ENCODE data around the gene C4orf50.
"Not testable (repeated sequence)": the region's sequence is repeated elsewhere in the genome, so short reads cannot be mapped to it uniquely, and the experiment has no call there.

C4orf50 gene

DNA sequence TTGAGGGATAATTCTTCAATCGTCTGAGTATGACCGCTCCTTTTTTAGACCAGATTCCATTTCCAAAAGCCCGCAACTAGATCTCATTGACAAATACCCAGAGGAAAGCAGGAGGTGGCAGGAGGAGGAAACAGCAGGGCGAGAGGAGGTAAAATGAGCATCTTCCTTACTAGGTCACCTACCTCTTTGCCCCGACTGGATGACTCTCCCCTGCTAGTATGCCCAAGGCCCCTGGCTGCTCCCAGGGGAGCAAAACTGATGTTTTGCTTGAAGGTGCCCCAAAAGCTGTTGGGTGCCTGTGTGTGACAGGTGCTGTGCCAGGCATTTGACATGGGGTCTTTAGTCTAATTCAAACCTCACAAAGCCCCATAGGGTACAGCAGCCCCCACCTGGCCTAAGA lies 48.9 kb downstream of the C4orf50 start:
- DNase-seq (ENCODE audit: low read depth, low spot score): no peak

DNA sequence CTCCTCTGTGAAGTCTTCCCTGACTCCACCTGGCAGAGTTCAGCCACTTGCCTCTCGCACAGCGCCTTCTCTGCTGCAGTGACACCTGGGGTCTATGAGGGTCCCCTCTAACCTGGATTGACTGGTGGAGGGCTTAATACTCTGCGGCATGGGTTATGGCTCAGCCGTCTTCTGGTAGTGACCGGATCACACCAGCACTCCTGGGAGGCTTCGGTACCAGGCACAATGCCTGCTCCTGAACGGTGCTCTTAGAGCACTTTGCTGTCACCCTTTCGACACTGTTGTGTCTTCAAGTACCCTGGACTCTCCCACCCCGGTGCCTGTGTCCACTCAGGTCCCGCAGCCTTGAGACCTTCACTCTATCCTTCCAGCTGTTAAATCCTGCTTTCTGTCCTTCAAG lies 50.0 kb downstream of the C4orf50 start:
- no peak for DNase-seq (ENCODE audit: low read depth, low spot score)

- no peak for DNase-seq (ENCODE audit: low read depth, low spot score)
Observed at GRCh38 chr4:5967783-5968182, 50.4 kb downstream of the C4orf50 start.

- DNase-seq (ENCODE audit: low read depth, low spot score): no peak
Observed at GRCh38 chr4:5965225-5965624, 53.0 kb downstream of the C4orf50 start.

DNA sequence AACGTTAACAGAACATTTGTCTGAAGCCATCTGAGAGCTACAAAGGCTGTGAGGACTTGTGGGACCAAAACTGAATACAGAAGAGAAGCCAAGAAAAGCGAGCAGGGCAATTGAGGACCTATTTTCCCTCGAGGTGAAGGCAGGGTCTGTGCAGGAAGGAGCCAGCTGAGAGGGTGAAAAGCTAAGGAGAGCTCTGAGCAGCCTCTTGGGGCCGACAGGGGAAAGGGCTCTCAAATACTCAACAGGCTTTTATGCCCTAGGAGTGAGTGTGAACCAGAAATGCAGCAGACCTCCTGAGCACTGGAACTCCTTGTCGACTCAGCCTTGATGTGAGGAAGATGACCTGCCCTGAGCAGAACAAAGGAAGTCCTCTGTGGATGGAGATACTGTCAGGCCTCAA lies 54.2 kb downstream of the C4orf50 start:
- DNase-seq (ENCODE audit: low read depth, low spot score): no peak

DNA sequence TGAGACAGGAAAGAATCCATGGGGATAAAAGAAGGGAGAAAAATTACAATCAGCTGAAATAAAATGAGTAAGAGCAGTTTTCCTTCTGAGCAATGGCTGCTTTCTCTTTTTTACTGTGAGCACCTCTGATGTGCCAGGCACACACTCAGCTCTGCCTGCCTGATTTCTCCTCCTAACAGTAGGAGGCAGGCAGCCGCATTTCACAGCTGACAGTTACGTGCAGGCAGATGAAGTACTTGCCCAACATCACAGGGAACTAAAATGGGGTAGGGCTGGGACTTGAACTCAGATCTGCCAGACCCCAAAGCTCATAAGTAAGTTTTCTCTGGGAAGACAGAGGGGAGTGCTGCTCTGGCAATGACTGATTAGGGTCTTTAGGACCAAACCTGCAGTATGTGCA lies 54.6 kb downstream of the C4orf50 start:
- DNase-seq (ENCODE audit: low read depth, low spot score): peak; percentile 46

GRCh38 chr4:5962416-5962815 lies 55.8 kb downstream of the C4orf50 start:
- no peak for DNase-seq (ENCODE audit: low read depth, low spot score)

DNA sequence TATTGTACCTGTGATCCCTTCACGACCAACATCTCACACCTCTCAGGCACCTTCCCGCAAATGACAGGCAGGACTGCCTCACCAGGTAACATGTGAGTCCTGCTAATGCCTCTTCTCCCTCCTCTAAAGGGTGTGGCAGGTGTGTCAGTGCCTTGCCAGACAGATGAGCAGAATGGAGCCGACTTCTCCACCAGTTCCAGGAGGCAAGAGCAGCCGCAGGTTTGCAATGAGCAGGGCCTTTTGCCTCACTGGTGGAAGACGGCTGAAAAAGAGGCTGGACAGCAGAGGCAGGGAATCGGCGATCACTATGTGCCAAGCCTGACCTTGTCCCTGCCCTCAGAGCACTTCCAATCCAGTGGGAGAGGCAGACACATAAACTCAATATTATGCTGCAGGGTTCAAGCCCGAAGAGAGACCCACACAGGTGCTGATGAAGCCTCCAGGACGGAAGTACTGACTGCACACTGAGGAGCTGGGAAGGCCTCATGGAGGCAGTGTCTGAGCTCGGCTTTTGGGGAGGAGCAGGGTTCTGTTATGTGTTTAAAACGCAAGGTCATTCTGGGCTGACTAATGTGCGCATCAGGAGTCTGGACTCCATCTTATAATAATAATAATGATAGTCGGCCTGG lies 57.9 kb downstream of the C4orf50 start:
- no peak for DNase-seq (ENCODE audit: low read depth, low spot score)

DNA sequence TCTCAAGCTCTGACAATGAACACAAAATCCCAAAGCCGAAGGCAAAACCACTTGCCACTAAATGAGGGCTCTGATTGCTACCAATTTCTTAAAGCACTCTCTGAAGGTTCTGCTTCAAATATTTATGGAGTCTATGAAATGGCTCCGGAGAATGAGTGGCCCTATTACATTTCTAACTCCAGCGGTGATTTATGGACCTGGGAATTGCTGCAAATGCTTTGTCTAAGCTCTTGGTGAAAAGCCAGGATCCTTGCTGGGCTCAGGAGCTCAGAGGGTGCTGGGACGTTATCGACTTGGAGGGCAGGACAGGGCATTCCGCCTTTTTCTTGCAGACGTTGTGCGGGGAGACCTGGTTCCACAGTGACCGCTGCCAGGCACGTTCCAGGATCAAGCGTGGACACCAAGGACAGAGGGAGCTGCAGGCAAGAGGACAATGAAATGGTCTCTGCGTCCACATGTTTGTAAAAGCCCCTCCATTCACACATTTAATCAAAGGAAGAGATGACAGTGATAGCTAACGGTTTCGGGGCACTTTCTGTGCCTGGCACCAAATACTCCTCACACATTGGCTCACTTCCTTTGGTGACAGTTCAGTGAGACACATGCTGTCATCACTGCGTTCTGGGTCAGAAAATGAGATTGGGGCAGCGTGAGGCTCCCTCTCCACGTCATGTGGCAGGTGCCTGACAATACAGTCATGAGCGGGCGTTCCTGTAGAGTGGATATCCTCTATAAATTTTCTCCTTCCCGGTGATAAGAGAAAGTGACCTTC lies 58.8 kb downstream of the C4orf50 start:
- no peak for DNase-seq (ENCODE audit: low read depth, low spot score)

DNA sequence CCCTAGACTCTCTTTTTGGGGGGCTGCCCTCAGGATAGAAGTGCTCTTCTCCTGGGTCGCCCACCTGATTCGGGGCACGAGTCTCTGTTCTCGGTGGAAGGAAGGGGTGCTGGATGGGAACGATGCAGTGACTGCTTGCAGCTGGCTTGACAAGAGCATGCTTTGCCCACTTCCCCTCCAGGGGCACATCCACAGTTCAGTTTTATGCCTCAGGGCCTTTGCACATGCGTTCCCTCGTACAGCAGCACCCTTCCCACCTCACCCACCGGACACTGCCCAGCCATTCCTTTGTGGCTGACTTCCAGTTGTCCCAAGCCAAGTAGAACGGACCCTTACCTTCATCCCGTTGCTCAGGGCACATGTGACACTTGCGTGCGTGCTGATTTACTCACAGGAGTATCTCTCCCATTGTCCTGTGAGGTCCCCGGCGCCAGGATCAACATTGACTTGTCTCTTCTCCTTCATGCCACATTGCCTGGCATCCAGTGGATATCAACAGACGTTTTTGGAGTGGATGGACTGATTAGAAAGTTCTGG lies 60.0 kb downstream of the C4orf50 start:
- DNase-seq (ENCODE audit: low read depth, low spot score): no peak

DNA sequence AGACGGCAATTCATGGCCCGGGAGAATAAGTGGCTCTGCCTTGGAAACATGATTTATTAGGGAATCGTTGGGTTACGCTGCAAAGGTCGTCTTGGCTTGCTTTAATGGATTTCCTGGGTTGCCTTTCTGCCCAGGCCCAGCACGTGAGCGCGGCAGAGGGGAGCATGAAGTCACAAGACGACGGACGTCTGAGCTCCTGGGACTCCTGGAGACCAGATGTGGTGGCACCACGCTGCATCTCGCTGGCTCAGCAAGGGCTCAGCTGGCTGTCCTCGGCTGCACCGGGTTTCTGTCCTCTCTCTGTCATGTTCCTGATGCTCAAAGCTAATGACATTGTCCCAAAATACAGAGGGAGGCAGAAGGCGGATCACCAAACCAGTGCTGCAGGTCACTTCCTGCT lies 61.2 kb downstream of the C4orf50 start:
- DNase-seq (ENCODE audit: low read depth, low spot score): no peak

- DNase-seq (ENCODE audit: low read depth, low spot score): peak; percentile 97
Observed at GRCh38 chr4:5956285-5957021, 61.8 kb downstream of the C4orf50 start.

DNA sequence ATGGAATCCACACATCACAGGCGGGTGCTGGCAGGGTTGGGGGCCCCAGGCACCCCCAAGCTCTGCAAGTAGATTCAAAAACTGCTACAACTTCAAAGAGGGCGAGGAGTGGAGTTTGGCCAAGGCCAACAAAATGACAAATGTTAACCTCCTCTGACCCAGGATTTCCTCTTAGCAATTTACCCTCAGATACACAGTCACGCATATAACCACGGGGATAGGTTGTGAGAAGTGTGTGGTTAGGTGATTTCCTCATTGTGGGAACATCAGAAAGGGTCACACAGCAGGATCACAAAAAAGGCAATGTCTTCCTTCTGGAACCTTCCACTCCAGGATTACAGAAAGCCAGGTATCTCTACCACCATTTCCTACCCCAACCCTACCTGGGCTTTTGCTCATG lies 62.4 kb downstream of the C4orf50 start:
- DNase-seq (ENCODE audit: low read depth, low spot score): no peak

DNA sequence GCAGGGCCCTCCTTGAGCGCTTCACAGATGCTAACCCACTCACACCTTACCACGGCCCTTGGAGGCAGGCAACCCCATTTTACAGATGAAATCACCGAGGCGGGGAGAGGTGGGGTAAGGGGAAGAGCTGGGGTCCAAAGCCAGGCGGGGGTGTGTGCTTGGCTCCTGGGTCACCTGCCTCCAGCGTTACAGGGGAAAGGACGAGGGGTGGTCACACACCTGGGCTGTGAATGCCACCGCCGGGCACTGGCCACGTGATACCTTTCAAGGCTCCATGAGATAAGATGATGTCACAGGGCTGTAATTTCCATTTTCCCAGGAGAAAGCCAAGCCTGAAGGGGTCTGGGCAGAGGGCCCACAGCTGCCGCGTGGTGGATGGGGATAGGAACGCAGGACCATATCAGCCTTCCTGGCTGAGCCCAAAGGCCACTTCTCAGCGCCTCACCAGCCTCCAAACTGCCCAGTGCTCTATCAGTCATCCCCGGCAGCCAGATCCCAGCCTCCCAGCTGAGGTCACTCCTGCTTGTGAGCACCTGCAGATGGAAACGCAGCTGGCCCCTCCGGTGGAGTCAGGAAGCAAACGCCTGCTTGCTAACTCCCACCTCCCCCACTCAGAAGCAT lies 62.9 kb downstream of the C4orf50 start:
- peak; percentile 45 for DNase-seq (ENCODE audit: low read depth, low spot score)

DNA sequence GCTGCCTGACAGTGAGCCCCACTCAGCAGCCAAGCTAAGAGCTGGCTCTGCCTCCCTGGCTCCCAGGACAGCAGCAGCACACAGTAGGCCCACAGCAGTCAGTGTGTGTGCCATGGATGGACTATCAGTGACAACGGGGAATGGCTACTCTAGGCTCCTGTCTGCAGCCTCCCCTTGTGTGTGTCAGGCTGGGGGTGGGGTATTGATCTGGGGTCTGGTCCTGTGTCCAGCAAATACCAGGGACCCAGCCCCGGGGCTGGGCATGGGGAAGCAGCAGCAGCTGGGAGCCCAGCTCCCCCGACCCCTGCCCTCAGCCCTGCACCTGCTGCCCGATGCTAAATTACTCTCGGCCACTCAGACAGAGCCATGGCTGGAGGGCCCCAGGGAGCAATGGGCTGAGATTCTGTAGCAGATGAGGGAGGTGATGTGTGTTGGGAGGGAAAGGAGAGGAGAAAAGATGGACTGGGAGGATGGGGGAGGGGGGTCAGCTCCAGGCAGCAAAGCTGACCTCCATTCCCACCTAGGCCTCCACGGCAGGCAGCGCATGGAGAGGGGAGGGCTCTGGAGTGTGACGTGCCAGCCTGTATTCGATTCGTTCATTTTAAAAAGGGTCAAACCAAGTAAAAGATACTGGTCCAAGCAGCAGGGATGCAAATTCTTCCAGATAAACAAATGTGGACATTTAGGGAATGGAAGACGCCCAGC lies 64.0 kb downstream of the C4orf50 start:
- no peak for DNase-seq (ENCODE audit: low read depth, low spot score)

DNA sequence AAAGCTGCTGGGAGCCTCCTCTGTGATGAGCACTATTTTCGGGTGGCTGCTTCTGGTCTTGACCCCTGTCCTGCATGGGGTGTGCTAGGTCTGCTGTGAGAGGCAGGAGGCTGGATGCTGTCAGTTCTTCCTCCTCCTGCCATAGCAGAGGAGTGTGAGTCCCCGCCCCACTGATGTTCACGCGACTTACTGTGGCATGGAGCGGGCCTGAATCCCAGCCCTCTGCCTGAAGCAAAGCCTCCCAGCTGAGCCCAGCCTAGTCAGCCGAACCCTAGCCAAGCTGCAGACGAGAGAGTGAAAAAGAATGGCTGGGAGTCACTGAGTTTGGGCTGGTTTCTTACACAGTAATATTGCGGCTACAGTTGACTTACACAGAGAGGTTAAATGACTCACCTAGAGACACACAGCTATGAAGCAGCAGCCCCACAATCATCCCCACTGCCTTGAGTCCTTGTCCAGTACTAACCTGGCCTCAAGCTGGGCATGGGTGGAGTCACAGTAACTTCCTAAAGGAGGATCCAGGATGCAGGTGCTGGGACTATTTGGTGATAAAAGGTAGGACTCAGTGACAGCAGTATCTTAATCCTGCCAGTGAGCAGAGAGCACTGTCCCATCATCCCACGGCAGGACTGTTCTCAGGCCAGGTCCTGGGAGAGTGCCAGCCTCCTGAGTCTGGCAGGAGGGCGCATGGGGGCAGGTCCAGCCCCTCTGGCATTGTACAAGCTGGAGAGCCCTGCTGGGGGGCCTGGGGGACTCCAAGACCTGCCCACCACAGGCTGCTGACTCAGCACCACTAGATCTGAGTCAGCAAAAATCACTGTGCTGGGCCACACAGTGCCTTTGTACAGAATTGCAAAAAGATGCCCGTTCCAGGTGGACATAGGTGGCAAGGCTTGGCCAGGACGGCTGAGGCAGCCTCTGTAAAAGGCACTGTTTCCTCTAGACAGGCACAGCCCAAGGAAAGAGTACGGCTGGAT lies 65.0 kb downstream of the C4orf50 start:
- DNase-seq (ENCODE audit: low read depth, low spot score): no peak

DNA sequence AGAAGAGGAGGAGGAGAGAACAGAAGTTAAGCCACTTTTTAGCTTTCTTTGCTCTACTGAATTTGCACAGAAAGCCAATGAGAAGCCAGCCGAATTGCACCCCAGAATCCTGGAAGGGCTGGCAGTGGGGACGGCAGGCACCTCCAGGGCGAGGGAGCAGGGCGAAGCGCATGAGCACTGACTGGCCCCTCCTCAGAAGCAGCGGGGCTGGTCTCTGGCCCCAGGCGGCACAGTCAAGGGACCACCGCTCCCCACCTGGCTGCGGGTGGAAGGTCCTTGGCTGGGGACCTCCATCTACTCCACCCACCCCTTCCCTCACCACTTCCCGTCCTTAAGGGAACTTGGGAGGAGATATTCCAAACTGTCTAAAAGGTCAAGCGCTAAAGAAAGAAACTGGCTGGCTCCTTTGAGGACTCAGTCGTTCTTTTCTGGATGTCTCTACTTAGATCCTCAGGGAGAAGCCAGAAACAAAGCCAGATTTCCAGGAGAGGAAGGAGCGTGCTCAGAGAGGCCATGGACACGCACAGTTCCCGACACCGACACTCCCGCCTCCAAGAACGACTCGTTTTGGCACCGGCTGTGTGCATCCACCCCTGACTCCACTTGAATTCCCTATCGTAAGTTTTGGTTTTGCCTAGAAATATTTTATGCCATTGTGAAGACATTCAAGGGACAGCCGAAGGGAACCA lies 65.8 kb downstream of the C4orf50 start:
- DNase-seq (ENCODE audit: low read depth, low spot score): no peak

DNA sequence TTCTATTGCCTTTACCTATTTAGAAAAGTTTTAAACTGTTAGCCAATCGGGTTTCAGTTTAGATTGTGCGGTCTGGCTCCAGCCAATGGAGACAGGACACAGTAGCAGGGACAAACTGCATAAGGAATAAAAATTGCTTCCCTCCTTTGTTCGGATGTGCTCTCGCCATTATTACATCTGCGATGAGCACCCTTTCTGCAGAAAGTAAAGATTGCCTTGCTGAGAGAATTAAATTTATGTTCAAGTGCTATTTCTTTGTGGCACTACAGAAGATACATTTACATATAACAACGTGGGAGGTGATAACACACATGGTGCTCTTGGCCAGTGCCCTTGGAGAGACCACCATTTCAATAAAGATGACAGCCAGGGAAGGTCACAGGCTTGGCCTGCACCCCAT lies 71.6 kb downstream of the C4orf50 start:
- DNase-seq (ENCODE audit: low read depth, low spot score): not testable (repeated sequence)

- DNase-seq (ENCODE audit: low read depth, low spot score): no peak
Observed at GRCh38 chr4:5945936-5946335, 72.3 kb downstream of the C4orf50 start.

DNA sequence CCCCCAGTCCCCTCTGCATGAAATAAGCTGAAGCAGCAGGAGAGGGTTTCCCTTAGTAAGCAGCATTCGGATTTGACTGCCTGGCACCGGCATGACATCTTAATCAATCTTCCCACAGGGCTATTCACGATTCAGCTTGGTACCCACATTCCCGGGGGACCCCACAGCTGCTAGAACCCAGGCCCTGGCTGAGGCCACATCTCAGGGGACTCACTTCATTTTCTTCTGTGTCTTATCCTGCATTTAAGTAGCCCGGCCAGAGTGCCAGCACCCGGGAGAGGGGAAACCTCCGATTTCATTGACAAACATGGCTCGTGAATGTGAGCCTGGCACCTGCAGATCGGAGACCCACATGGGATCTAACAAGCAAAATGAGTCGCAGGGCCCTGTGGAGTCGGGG lies 73.1 kb downstream of the C4orf50 start:
- no peak for DNase-seq (ENCODE audit: low read depth, low spot score)
